Dermis microvascular lymphatic vessel endothelial cell (primary cell): ENCODE measurements around the gene MAEA. TPM values are rescaled to one million over a fixed set of nuclear protein-coding genes. Genes with fewer than 3 reads are reported as not detected.
A peak's percentile ranks its signal among the peaks of the same experiment; 100 is the strongest.
"Not testable (repeated sequence)": the region's sequence is repeated elsewhere in the genome, so short reads cannot be mapped to it uniquely, and the experiment has no call there.

Experiments used
- DNase-seq, 2 donors: peaks; one replicate each; pipeline versions ENCODE4 v3.0.0 to v3.0.0-alpha.2; 2010; ENCODE audit warnings: low read depth in 2 of 2
- total RNA-seq: library from RNA; depleted of rRNA; stranded (reverse); fragments of >200 nt; gene quantifications from 2 replicates; pipeline ENCODE4 v1.2.1, GENCODE V29; 2014

Gene MAEA
- total RNA-seq, 1 donor from 2014 or later, result 45.8 TPM

DNA sequence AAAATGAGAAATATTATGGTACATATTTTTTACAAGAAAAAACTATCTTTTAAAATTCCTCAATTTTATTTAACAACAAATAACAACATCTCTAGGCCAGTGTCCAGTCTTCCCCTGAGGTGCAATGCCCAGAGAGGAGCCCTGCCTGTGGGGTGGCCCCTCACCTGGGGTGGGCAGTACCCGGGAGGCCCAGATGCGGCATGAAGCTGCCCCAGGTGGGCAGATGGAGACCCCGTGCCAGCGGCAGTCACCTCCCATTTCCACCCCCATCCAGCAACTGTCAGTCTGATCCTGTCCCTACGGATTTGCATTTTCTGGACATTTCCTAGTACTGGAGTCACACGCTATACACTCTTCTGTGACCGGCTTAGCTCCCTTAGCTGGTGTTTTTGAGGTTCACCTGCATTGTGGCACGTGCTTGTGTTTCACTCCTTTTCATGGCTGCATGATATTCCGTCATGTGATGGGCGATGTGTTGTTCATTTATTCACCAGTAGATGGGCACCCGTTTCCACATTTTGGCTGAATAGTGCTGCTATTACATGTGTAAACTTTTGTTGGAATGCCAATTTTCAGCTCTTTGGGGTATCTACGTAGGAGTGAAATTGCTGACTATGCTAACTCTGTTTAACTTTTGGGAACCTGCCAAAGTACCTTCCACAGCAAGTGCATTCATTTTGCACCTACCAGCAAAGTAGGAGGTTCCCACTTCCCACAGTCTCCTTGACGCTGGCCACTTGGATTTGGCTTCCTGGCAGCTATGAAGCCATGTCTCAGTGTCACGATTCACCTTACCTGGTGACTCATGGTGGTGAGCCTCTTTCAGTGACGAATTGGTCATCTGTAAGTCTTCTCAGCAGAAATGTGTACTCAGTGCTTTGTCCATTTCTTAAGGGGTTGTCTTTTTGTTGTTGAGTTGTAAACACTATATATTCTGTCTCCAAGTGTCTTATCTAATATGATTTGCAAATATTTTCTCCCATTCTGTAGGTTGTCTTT lies 11.7 kb upstream of the MAEA start:
- no peak for DNase-seq

DNA sequence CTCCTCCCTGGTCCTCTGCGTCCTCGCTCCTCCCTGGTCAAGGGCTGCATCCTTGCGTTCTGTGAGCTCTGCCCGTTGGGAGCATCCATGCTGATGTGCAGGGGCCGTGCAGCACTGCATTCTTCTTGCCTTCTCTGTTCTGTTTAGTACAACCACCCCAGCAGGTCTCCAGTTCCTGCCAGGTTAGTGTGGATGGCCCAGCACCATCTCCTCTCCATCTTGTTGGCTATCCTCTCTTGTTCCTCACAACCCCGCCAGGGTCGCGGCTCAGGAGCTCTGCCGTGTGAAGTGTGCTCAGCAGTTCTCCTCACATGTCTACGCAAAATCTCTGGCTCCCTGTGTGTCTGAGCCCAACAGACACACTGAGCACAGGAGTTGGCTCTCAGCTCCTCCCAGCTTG lies 10.4 kb upstream of the MAEA start:
- DNase-seq, result no peak

DNA sequence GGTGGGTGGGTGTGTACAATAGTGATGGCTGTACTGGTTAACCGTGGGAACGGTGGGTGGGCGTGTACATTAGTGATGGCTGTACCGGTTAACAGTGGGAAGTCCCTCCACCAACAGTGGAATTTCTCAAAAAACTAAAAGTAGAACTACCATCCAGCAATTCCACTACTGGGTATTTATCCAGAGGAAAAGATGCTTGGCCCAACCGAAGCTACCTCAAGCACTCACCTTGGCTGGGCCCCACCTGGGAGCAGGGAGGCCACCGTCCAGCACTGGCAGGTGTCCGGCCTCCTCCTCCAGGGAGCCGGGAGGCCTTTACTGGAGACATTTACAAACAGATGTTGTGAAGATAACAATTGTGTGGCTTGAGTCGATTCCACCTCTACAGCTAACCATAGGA lies 6.0 kb upstream of the MAEA start:
- DNase-seq, result no peak

DNA sequence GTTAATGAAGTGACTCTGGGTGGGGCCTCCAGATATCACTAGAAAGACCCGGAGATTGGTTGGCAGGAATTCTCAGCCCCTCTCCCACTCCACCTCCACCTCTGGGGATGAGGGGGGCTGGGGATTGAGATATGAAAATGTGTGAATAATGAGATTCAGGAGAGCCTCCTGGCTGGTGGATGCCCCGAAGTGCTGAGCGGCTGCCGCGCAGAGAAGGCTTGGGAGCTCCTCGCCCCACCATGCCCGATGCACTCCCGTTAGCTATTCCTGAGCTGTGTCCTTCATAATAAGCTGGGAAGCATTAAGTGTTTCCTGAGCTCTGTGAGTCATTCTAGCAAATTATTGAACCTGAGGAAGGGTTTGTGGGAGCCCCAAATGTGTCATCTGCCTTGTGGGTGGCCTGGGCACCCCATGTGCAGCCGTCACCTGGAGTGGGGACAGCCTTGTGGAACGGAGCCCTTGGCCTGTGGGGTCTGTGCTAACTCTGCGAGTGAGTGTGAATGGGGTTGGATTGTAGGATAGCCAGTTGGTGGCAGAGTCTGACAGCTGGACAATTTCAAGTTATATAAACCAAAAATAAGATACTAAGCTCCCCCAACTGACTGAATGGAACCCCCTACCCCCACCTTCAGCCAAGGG lies 4.4 kb upstream of the MAEA start:
- no peak for DNase-seq

DNA sequence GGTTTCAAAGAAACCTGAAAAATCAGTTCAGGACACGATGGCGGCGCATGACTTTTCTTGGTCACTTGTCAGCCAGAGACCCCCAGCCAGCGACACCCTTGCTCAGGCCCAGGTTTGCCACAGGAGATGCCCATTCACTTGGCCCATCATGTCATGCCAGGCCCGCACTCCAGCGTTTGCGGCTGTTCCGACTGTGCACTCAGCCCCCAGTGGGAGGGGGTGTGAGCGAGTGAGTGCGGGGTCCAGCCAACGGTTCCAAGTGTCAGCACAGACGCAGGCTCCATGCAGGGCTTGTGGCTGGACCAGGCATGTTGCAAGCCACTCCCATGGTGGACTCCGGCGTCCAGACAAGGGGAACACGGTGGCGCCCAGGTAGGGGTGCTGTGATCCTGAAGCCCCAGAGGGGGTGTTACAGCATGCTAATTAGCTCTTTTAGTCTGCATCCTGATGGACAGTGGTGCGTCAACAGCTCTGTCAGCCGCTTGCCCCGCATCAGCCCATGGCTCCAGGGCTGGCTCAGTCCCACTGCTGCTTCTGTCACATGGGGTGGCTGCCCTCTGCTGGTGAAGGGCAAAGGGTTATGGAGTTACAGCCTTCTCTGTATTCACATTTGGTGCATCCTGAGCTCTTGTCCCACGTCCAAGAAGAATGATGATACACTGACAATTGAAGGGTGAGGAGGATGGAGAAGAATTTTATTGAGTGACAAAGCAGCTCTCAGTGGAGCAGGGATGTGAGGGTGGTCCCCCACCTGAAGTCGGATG lies 3.7 kb upstream of the MAEA start:
- DNase-seq, result peak in 1 of 2 donors; percentile 23

DNA sequence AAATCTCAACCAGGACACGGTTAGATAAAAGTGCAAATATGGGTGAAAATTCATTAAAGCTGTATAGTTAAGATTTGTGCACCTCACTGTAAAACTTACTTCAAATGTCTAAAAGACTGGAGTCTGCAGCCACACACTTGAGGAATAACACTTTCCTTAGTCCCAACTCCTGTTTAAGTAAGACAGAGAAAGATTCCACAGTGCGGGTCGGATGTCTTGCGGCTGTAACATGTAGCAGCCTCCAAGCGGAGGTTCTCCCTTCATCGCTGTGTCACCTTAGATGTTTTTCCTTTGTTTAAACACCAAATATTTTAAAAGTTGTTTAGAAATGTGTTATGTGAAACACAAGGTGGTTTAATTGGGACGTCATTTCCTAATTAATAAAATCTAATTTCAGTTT lies 905 bp upstream of the MAEA start:
- no peak for DNase-seq

DNA sequence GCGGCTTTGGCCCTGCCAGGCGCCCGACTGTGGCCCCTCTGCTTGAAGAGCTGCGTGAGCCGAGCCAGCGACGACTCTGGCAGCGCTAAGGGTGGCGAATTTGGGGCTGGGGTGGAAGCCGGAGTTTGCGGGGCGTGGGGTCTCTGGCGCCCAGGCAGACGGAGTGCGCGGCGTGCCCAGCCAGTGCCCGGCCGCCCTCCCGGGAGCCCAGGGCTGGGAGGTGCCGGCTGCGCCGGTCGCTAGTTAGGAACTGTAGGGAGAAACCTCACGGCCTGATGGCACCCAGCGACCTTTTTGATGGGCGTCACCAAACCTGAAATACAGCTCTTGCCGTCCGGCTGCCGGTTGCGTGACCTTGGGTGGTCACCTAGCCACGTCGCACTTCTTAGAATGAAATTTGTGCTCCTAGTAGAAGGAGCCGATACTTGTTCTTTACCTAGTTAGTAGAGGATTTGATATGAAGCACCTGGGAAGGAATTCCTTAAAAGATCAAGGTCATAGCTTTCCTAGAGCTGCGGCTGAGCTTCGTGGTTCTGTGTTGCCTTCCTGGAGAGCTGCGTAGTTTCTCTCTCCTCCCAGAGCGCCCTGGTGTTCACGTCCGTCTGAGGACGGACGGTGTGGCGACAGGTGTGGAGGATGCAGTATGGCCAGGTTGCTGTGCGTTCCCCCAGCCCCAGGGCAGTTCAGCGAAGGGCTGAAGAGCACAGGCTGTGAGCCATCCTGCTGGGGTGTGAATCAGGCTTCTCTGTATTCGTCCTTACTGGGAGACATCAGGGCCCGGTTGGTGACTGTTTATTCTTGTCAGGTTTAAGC lies 680 bp downstream of the MAEA start:
- DNase-seq, result peak in 1 of 2 donors; percentile 27

DNA sequence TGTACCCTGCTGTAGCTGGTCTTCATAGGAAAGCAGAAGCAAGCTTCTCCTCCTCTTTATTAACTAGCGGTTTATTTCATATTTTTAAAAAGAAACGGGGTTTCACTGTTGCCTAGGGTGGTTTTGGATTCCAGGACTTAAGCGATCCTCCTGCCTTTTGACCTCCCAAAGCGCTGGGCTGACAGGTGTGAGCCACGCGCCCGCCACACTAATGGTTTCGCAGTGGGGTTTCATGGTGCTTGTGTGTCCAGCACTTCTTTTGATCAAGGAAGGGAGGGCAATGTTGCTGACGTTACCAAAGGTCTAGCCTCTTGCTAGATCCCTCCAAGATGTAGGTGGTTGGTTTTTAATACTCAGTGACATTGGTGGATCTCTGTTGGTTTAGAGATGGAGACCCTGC lies 1.4 kb downstream of the MAEA start:
- no peak for DNase-seq

DNA sequence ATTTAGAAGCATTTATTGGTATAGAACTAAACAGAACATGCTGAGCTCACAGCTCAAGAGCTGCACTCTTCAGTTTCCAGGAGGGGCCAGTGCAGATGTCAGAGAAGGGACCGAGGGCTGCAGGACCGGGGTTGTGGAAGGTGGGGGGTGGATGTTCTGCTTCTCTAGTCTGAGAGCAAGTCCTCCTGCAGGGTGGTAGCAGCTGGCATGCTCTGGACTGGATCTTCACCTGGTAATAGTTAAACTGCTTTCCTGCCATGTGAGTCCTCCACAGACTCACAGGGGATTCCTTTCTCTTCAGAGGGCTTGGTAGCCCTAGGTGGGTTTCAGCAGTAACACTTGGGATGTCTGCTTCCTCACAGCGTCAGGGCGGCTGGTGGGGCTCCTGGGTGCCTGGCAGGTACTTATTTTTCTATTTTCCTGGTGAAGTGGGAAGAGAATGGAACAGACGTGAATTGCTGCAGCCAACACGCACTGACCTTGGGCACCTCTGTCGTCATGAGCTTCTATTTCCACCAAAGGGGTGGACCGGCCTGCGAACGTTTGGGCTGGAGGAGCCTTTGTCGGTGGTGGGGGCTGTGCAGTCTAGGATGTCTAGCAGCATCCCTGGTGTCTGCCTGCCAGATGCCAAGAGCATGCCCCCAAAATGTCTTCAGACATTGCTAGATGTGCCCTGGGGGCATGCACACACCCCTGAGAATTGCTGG lies 2.5 kb downstream of the MAEA start:
- DNase-seq, result no peak

DNA sequence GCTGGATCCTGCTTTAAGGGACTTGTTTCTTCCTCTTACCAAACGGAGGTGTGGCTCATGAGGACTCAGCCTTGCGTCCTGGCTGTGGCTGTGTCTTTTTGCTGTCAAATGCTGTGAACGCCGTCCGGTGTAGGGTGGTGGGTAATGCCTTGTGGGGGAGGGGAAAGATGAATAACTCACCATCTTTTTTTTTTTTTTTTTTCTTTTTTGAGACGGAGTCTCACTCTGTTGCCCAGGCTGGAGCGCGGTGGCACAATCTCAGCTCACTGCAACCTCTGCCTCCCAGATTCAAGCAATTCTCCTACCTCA lies 3.0 kb downstream of the MAEA start:
- not testable (repeated sequence) for DNase-seq

DNA sequence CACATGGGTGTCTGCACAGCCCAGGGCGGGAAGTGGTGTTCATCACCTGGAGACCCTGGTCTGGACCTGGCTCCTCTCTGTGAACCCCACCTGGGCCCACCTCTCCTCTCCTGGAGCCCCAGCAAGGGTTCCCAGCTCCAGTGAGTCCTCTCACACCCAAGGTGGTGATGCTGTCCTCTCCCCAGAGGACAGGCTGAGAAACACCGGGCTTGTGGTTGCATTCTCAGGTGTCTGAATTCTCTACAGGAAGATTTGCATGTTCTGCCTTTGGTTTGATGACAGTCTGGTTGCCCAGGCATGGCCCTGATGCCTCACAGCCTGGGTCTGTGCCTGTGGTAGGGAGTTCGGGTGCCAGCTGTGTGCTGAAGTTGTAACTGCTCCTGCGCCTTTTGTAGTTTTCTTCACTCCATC lies 3.8 kb downstream of the MAEA start:
- no peak for DNase-seq

DNA sequence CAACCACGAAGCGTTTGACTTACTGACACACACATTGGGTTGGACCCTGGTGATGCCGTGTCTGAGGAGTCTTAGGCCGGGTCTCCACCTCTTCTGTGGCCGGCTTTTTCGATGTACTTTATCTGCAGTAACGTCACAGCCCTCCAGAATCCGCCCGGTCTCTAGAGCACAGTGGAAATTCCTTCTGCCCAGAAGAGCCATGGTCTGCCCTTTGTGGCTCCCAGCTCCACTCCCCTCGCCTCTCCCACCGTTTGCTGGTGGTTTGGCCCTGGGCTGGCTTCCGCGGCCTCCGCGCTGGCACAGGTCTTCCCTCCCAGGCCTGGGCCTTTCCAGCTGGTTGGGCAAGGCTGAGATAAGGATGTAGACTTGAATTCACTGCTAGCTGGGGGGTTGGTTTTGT lies 4.3 kb downstream of the MAEA start:
- no peak for DNase-seq

DNA sequence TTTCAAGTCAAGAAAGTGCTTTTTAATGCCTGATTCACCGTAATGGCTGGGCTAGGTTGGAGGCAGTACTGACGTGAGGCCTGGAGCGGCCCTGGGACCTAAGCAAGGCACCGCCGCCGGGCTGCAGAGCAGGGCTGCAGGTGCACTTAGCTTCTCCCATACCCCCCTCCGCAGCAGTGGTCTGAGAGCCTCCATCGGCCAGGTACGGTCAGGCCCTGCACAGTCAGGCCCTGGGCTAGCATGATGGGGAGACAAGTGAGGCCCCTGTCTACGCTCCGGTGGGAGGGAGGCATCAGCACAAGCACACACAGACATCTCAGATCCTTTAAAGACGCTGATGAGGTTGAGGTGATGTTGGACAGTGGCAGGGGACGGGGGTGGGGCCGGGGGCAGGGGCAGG lies 4.7 kb downstream of the MAEA start:
- DNase-seq, result no peak

DNA sequence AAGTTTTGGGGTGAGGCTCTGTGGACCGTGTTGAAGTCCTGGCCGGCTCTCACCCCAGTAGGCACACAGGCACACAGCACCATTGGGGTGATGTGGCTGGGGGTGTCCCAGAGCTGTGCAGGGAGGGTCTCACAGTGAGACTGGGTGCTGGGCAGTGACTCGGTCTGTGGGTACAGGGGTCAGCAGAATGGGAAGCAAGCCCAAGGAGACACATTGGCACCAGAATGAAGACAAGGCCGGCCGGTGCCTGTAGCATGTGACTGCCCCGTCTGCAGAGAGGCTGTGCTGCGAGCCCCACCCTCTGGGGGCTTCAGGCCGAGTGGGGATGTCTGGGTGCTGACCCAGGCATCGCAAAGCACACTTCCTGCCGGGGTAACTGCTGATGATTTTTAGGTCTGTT lies 5.2 kb downstream of the MAEA start:
- DNase-seq, result no peak

DNA sequence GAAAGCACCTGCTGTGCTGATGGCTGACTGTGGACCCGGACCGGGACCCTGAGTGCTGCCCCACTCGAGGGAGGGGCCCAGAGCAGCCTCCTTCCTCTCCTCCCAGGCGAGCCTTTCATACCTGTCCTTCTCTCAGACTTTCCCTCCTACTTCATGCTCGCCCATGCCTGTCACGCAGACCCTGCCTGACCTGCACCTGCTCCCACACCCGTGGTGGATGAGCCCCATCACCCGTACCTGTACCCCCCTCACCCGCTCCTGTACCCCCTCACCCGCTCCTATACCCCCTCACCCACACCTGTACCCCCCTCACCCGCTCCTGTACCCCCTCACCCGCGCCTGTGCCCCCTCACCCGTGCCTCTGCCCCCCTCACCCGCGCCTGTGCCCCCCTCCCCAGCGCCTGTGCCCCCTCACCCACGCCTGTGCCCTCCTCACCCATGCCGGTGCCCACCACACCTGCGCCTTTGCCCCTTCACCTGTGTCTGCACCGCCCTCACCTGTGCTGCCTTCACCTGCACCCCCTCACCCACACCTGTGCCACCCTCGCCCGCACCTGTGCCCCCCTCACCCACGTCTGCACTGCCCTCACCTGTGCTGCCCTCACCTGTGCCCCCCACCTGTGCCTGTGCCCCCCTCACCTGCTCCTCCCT lies 5.8 kb downstream of the MAEA start:
- no peak for DNase-seq

DNA sequence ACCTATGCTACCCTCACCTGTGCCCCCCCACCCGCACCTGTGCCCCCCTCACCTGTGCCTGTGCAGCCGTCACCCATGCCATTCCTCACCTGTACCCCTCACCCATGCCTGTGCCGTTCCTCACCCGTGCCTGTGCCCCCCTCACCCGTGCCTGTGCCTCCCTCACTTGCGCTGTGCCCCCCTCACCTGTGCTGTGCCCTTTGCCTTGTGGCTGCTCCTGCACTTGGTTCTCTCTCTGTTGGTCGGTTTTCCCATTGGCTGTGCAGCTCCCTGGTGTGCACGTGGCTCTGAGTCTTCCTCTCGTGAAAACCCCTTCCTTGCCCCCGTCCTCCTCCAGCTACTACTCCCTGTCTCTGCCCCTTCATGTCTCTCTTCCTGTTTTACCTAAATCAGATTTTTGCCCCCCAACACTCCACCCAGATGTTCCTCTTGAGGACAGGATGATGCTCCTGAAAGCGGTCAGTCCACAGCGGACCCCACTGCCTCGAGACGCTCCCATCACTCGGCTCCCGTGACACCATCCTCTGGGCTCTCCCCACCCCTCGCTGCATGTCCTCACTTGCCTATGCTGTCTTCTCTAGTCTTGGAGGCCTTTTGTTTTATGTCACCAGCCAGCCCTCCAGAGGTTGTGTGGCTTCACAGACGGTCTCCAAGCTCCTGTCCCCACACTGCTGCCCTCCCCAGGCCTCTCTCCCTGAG lies 6.8 kb downstream of the MAEA start:
- no peak for DNase-seq

DNA sequence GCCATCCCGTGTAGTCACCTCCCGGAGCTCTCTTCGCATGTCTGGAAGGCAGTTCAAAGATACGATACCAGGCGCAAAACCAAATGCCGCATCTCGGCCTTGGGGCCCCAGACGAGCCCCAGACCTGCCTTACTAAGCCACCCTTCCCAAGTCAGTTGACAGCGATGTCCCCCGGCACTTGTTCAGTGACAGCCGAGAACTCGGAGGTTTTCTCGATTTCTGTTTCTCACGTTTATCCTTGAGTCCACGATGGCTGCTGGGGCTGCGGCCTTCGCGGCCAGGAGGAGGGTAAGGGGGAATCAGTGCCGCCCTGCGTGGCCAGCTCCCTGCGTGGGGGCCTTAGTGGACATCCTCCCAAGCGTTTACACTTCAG lies 7.3 kb downstream of the MAEA start:
- no peak for DNase-seq

DNA sequence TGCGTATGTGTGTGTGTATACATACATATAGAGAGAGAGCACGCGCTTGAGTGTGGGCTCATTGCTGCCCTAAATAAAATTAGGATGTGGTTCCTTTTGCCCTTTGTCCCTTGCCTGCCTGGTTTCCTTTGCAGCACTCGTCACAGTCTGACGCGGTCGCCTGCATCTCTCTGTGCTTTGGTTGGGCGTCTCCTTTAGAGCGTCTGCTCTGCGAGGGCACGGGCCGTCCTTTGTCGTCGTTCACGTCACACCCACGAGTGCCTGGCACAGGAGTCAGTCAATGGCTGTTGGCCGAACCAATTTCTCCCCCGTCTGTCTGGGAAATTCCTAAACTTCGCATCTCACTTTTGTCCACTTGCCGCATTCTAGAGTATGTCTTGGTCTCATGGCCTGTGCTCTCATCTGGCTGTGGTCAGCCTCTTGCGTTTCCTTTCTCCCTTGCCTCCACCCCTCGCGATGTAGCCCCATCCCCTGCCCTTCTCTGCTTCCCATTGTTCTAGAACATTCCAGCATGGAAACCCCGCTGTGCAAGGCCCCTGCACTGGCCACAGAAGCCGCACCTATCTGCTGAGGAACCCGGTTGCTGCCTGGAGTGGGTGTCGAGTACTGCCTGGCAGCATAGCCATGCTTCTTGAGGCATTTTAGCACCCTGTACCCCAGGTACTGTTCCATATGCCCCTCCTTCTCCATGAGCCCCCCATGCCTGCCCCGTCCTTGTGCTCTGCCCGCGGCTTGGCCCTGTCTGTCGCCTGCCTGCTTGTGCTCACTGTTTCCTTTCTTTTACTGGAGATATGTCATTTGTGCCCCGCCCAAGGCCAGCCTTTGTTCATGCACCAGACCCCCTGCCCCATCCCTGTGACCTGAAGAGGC lies 8.0 kb downstream of the MAEA start:
- DNase-seq, result no peak

DNA sequence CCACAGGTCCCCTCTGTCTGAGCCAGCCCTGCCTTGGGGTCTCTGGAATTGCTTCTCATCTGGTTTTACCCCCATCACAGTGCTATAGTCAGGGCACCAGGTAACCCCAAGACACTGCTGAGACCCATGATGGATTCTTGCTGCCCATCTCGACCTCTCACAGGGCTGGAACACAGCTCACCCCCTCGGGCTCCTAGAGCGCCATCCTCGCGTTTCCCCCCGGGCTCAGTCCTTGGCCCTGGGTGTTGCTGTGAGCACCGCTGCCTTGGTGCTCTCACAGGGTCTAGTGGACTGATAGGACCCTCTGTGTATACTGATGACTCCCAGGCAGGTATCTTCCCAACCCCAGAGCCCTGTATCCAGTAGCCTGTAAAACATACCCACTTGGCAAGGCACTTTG lies 8.8 kb downstream of the MAEA start:
- DNase-seq, result no peak
